ENCODE results near the gene EXOSC10. TPM values are rescaled to one million over a fixed set of nuclear protein-coding genes. Genes with fewer than 3 reads are reported as not detected.
"Not testable (repeated sequence)": the region's sequence is repeated elsewhere in the genome, so short reads cannot be mapped to it uniquely, and the experiment has no call there.

The EXOSC10 gene
- total RNA-seq, 1 donor from 2014 or later = 93.5 TPM

DNA sequence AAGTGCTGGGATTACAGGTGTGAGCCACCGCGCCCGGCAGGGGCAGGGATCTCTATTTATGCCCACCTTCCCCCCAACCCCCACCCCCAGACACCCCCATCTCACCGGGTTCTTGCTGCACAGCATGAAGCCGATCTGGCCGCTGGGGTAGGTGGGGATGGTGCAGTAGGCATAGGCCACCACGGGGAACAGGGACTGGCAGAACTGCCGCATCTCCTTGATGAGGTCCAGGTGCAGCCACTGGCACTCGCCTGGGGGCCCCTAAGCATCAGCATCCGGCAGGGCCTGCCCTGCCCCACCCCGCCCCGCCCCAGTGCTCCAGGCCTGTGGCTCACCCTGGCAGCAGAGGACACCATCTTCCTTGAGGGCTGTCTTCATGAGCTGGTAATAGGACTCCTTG is 44.0 kb downstream of the EXOSC10 start:
- no peak overlapping the region for H3K4me3 Mint-ChIP-seq
- no peaks in the 10 kb centered on the region for H3K9me3 Mint-ChIP-seq
- H3K4me1 Mint-ChIP-seq (ENCODE audit: low read depth) = peaks cover 3% of the 10 kb centered on the region
- no peak for DNase-seq (ENCODE audit: low spot score)
- H3K36me3 Mint-ChIP-seq (ENCODE audit: low read depth) = peaks cover 23% of the 10 kb centered on the region
- no peaks in the 10 kb centered on the region for H3K27me3 Mint-ChIP-seq (ENCODE audit: insufficient read depth)
- H3K27ac Mint-ChIP-seq = no peak overlapping the region
- intact Hi-C loops (cut with micrococcal nuclease) = no loop called here

- no peak overlapping the region for H3K4me3 Mint-ChIP-seq
- H3K4me1 Mint-ChIP-seq (ENCODE audit: low read depth) = no peaks in the 10 kb centered on the region
- intact Hi-C loops (cut with micrococcal nuclease) = no loop called here
- peaks cover 21% of the 10 kb centered on the region for H3K36me3 Mint-ChIP-seq (ENCODE audit: low read depth)
- DNase-seq (ENCODE audit: low spot score) = no peak
- H3K9me3 Mint-ChIP-seq = no peaks in the 10 kb centered on the region
- no peak overlapping the region for H3K27ac Mint-ChIP-seq
- H3K27me3 Mint-ChIP-seq (ENCODE audit: insufficient read depth) = no peaks in the 10 kb centered on the region
These were observed 45.0 kb downstream of the EXOSC10 start for GRCh38 chr1:11054666-11055065.

- H3K4me3 Mint-ChIP-seq = no peak overlapping the region
- H3K27ac Mint-ChIP-seq = no peak overlapping the region
These were observed 45.5 kb downstream of the EXOSC10 start for GRCh38 chr1:11054181-11054580.

GRCh38 chr1:11053758-11054137 is 45.9 kb downstream of the EXOSC10 start:
- no peak overlapping the region for H3K4me3 Mint-ChIP-seq
- peaks cover 16% of the 10 kb centered on the region for H3K36me3 Mint-ChIP-seq (ENCODE audit: low read depth)
- no peaks in the 10 kb centered on the region for H3K9me3 Mint-ChIP-seq
- no peak for DNase-seq (ENCODE audit: low spot score)
- no peak overlapping the region for H3K27ac Mint-ChIP-seq
- H3K4me1 Mint-ChIP-seq (ENCODE audit: low read depth) = no peaks in the 10 kb centered on the region
- no peaks in the 10 kb centered on the region for H3K27me3 Mint-ChIP-seq (ENCODE audit: insufficient read depth)
- intact Hi-C loops (cut with micrococcal nuclease) = no loop called here

More at GRCh38 chr1:11054181-11054580, 45.5 kb downstream of the EXOSC10 start:
- Mint-ChIP-seq H3K4me1 (ENCODE audit: low read depth) (no peaks in the 10 kb centered on the region), H3K9me3 (no peaks in the 10 kb centered on the region), H3K27me3 (ENCODE audit: insufficient read depth) (no peaks in the 10 kb centered on the region), H3K36me3 (ENCODE audit: low read depth) (peaks cover 20% of the 10 kb centered on the region)
- DNase-seq (ENCODE audit: low spot score) = no peak
- intact Hi-C loops (cut with micrococcal nuclease) = no loop called here

GRCh38 chr1:11052839-11053757 is 46.6 kb downstream of the EXOSC10 start:
- DNase-seq (ENCODE audit: low spot score) = no peak
- no peaks in the 10 kb centered on the region for H3K9me3 Mint-ChIP-seq
- intact Hi-C loops (cut with micrococcal nuclease) = no loop called here
- no peaks in the 10 kb centered on the region for H3K4me1 Mint-ChIP-seq (ENCODE audit: low read depth)
- peaks cover 14% of the 10 kb centered on the region for H3K36me3 Mint-ChIP-seq (ENCODE audit: low read depth)
- no peak overlapping the region for H3K27ac Mint-ChIP-seq
- H3K27me3 Mint-ChIP-seq (ENCODE audit: insufficient read depth) = no peaks in the 10 kb centered on the region
- no peak overlapping the region for H3K4me3 Mint-ChIP-seq

DNA sequence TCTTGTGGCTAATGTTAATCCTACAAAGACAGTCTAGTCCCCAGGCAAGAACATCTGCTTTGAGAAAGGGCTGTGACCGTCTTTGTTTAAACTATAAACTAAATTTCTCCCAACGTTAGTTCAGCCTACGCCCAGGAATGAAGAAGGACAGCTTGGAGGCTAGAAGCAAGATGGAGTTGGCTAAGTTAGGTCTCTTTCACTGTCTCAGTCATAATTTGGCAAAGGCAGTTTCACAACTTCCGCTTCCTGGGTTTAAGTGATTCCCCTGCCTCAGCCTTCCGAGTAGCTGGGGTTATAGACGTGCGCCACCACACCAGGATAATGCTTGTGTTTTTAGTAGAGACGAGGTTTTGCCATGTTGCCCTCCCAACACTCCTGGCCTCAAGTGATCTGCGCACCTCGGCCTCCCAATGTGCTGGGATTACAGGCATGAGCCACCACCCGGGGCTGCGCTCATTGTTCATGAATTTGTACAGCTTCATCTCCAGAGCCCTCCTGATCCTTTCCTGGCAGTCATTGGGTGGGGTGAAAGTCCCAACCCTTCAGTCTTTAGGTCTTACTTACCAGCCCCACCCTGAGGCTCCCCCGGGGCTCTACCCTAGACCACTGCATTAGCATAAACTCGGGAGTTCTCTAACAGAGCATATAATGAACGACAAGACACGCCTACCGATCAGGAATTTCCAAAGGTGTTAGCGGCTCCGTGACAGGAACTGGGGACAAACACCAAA is 47.7 kb downstream of the EXOSC10 start:
- no peaks in the 10 kb centered on the region for H3K27me3 Mint-ChIP-seq (ENCODE audit: insufficient read depth)
- no peaks in the 10 kb centered on the region for H3K9me3 Mint-ChIP-seq
- H3K36me3 Mint-ChIP-seq (ENCODE audit: low read depth) = peaks cover 7% of the 10 kb centered on the region
- no peaks in the 10 kb centered on the region for H3K4me1 Mint-ChIP-seq (ENCODE audit: low read depth)
- H3K4me3 Mint-ChIP-seq = no peak overlapping the region
- DNase-seq (ENCODE audit: low spot score) = no peak
- no peak overlapping the region for H3K27ac Mint-ChIP-seq
- intact Hi-C loops (cut with micrococcal nuclease) = no loop called here

- H3K4me1 Mint-ChIP-seq (ENCODE audit: low read depth); H3K36me3 Mint-ChIP-seq (ENCODE audit: low read depth); H3K9me3 Mint-ChIP-seq; H3K27ac Mint-ChIP-seq; H3K27me3 Mint-ChIP-seq (ENCODE audit: insufficient read depth); H3K4me3 Mint-ChIP-seq; intact Hi-C loops (cut with micrococcal nuclease); DNase-seq (ENCODE audit: low spot score): not testable (repeated sequence)
These were observed 48.5 kb downstream of the EXOSC10 start for GRCh38 chr1:11051121-11051520.

GRCh38 chr1:11046625-11047365 is 52.9 kb downstream of the EXOSC10 start, which contains the start of gene MASP2:
MASP2 (minus strand) TSS chr1:11047239; CDS start chr1:11047207, 32 bp downstream.
- no peaks in the 10 kb centered on the region for H3K4me1 Mint-ChIP-seq (ENCODE audit: low read depth)
- no peaks in the 10 kb centered on the region for H3K36me3 Mint-ChIP-seq (ENCODE audit: low read depth)
- intact Hi-C loops (cut with micrococcal nuclease) = no loop called here
- no peaks in the 10 kb centered on the region for H3K27me3 Mint-ChIP-seq (ENCODE audit: insufficient read depth)
- H3K27ac Mint-ChIP-seq = no peak within 1 kb of the TSS
- no peaks in the 10 kb centered on the region for H3K9me3 Mint-ChIP-seq
- DNase-seq (ENCODE audit: low spot score) = no peak
- no peak within 1 kb of the TSS for H3K4me3 Mint-ChIP-seq

- Mint-ChIP-seq H3K9me3 (no peaks in the 10 kb centered on the region), H3K27me3 (ENCODE audit: insufficient read depth) (no peaks in the 10 kb centered on the region), H3K4me3 (no peak overlapping the region), H3K27ac (no peak overlapping the region), H3K4me1 (ENCODE audit: low read depth) (no peaks in the 10 kb centered on the region), H3K36me3 (ENCODE audit: low read depth) (no peaks in the 10 kb centered on the region)
- intact Hi-C loops (cut with micrococcal nuclease) = no loop called here
- no peak for DNase-seq (ENCODE audit: low spot score)
These were observed 53.5 kb downstream of the EXOSC10 start for GRCh38 chr1:11046270-11046566.

DNA sequence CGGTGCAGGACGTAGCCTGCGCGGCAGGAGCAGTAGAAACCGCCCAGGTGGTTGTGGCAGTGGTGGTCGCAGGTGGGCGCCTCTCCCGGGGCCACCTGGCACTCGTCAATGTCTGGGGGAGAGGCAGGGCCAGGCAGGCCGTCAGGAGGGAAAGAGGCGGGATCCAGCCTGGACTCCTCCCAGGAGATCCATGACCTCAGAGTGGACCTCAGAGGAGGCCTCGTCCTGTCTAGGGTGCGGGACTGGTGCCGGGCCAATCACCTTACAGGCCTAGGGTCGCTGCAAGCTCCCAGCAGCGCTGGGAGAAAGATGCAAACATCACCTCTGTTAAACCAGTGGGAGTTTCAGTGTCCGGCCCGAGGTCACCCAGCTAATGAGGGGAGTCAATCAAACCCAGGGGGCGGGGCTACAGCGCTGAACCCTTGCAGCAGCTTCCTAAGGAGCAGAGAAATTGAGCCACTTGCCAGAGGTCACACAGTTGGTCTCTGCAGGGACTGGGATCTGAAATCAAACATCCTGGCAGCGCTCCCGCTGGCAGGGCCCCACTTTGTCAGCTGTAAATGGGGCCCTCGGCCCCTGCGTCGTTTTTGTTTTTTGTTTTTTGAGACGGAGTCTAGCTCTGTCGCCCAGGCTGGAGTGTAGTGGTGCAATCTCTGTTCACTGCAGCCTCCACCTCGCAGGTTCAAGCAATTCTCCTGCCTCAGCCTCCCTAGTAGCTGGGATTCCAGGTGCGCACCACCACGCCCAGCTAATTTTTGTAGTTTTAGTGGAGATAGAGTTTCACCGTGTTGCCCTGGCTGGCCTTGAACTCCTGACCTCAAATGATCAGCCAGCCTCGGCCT is 54.0 kb downstream of the EXOSC10 start:
- no peaks in the 10 kb centered on the region for H3K4me1 Mint-ChIP-seq (ENCODE audit: low read depth)
- no peaks in the 10 kb centered on the region for H3K9me3 Mint-ChIP-seq
- DNase-seq (ENCODE audit: low spot score) = no peak
- intact Hi-C loops (cut with micrococcal nuclease) = no loop called here
- no peak overlapping the region for H3K27ac Mint-ChIP-seq
- H3K36me3 Mint-ChIP-seq (ENCODE audit: low read depth) = no peaks in the 10 kb centered on the region
- no peak overlapping the region for H3K4me3 Mint-ChIP-seq
- no peaks in the 10 kb centered on the region for H3K27me3 Mint-ChIP-seq (ENCODE audit: insufficient read depth)

DNA sequence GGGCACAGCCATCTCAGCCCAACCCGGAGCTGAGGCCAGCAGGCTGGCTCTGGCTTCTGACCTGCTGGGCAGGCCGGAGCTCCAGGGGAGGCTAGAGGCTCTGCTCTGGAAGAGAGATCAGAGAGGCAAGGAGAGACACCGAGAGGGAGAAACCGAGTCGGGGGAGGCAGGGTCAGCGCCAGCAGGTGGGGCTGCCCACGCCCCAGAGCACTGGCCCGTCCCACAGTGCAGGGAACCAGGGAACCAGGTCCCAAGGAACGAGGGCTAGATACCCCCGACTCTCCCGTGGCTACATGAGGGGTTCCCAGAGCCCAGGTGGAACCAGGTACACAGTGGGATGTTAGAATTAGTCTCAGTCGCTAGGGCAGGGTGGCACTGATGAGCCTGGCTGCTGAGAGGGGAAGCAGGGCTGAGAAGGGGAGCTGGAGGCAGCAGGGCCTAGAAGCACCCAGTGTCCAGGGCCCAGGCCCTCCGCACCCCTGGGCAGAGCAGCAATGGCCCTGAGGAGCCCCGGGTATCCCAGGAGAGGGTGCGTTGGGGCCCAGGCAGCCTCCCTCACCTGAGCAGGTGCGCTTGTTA is 54.7 kb downstream of the EXOSC10 start:
- no peaks in the 10 kb centered on the region for H3K4me1 Mint-ChIP-seq (ENCODE audit: low read depth)
- intact Hi-C loops (cut with micrococcal nuclease) = no loop called here
- no peaks in the 10 kb centered on the region for H3K36me3 Mint-ChIP-seq (ENCODE audit: low read depth)
- H3K27me3 Mint-ChIP-seq (ENCODE audit: insufficient read depth) = no peaks in the 10 kb centered on the region
- no peaks in the 10 kb centered on the region for H3K9me3 Mint-ChIP-seq
- H3K4me3 Mint-ChIP-seq = no peak overlapping the region
- no peak overlapping the region for H3K27ac Mint-ChIP-seq
- no peak for DNase-seq (ENCODE audit: low spot score)
